ENCODE data around the gene GCLM.
A peak's percentile ranks its signal among the peaks of the same experiment; 100 is the strongest.
"Not testable (repeated sequence)": the region's sequence is repeated elsewhere in the genome, so short reads cannot be mapped to it uniquely, and the experiment has no call there.

Gene GCLM
- 13.7 to 16.2 reads per million in 2 donors for total RNA-seq

GRCh38 chr1:93909146-93910050 lies at the start of gene GCLM:
Gene GCLM, minus strand, starts transcription at chr1:93909430. Its CDS starts 267 bp downstream, at chr1:93909163.
- DNase-seq, result peak; percentile 85 to 91 (median 87)

- no peak for DNase-seq
Measured at GRCh38 chr1:93958726-93959100, 49.5 kb upstream of the GCLM start.

GRCh38 chr1:93958032-93958725 lies 48.9 kb upstream of the GCLM start:
- no peak for DNase-seq

- DNase-seq, result no peak
Measured at GRCh38 chr1:93955765-93956164, 46.5 kb upstream of the GCLM start.

DNA sequence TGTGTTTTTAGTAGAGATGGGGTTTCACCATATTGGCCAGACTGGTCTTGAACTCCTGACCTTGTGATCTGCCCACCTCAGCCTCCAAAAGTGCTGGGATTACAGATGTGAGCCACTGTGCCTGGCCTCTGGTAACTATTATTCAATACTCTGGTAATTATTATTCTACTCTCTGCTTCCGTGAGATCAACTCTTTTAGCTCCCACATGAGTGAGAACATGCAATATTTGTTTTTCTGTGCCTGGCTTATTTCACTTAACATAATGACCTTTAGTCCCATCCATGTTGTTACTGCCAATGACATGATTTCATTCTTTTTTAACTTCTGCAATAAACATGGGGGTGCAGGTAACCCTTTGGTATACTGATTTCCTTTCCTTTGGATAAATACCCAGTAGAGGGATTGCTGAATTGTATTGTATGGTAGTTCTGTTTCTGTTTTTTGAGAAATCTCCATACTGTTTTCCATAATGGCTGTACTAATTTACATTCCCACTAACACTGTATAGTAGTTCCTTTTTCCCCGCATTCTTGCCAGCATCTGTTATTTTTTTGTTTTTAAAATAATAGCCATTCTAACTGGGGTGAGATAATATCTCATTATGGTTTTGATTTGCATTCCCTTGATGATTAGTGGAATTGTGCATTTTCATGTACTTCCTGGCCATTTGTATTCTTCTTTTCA lies 37.9 kb upstream of the GCLM start:
- DNase-seq, result not testable (repeated sequence)

GRCh38 chr1:93938461-93939145 lies 29.4 kb upstream of the GCLM start:
- no peak for DNase-seq

GRCh38 chr1:93937997-93938396 lies 28.8 kb upstream of the GCLM start:
- DNase-seq, result no peak

- DNase-seq, result no peak
Measured at GRCh38 chr1:93925206-93925605, 16.0 kb upstream of the GCLM start.

GRCh38 chr1:93919780-93920179 lies 10.6 kb upstream of the GCLM start:
- no peak for DNase-seq

GRCh38 chr1:93917302-93917701 lies 8.1 kb upstream of the GCLM start:
- no peak for DNase-seq

DNA sequence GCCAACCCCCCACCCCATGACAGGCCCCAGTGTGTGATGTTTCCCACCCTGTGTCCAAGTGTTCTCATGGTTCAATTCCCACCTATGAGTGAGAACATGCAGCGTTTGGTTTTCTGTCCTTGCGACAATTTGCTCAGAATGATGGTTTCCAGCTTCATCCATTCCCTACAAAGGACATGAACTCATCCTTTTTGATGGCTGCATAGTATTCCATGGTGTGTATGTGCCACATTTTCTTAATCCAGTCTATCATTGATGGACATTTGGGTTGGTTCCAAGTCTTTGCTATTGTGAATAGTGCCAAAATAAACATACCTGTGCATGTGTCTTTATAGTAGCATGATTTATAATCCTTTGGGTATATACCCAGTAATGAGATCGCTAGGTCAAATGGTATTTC lies 1.6 kb upstream of the GCLM start:
- DNase-seq, result not testable (repeated sequence)

DNA sequence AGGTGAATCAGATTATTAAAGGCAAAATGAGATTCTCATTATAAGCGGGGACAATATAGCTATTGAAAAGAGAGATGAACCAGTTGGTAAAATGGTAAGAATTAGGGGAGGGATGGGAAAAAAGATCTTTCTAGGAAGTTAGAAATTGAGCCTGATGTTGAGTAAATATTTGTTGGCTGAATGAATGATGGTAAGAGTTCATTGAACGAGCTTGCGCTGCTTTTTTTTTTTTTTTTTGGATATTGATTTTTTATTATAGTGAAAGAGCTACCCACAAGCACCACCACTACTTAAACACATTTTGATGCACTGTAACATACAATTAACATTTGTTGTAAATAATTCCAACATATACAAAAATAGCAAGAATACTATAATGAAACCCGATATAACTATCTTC lies 1.1 kb upstream of the GCLM start:
- no peak for DNase-seq

DNA sequence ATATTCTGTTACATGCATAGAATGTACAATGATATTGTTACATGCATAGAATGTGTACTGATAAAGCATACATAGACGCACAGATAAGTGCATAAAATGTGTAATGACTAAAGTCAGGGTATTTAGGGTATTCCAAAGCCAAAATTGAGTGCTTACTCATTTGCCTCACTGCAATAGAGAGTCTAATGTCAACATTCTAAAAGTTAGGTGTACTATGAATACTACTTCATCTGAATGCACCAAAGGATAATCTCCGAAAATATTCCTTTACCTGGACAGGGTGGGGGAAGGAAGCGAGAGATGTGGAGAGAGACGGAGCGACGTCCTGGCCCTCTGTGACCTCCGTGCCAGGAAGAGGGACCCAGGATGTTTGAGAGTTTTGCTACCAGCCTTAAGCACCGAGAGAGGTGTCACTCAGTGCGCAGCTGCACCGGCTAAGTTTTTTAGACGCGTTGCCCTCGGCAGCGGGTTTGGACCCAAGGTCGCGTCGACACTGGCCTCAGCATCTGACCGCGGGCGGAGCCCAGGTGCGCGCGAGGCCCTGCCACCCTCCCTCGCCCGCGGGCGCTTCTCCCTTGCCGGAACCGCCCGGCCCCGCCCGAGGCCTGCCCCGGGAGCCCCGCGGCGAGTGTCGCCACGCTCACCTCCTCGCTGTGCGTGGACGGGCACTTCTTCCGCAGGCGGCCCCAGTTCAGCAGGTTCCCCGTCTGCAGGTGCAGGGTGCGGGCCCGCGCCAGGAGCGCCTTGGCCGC lies 660 bp downstream of the GCLM start:
- peak; percentile 13 to 75 (median 44) for DNase-seq

GRCh38 chr1:93907718-93908117 lies 1.5 kb downstream of the GCLM start:
- DNase-seq, result no peak

DNA sequence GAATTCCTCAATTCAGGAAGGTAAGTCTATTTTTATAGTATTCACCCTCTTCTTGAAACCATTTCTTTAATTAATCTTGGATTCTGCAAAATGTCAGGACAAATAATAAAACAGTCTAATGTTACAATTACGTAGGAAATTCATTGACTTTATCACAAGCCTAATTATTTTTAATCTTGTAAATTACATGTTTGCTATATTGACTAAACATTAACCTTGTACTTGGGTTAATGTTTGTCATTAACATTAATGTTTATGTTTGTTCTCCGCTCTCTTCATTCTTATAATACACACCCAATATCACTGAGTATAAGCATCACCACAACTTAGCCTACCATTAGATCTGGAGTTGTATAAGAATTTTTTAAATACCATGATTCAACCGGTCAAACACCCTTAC lies 2.8 kb downstream of the GCLM start:
- no peak for DNase-seq

DNA sequence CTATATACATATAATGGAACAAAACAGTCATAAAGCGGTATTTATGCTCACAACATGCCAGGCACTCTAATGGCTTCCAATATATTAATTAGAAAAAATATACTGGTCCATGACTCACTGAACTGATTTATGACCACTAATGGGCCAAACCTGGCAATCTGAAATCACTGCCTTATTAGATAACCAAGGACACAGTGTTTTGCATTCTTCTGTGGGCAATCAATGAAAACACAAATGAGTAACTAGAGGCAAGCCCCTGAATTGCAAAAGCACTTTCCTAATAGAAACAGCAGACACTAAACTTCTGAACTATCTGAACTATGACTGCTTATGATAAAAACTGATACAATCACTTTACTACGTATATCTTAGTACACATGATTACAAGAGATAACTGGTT lies 3.5 kb downstream of the GCLM start:
- peak in 1 of 5 experiments; percentile 43 for DNase-seq

- no peak for DNase-seq
Measured at GRCh38 chr1:93905051-93905450, 4.2 kb downstream of the GCLM start.

GRCh38 chr1:93904228-93904627 lies 5.0 kb downstream of the GCLM start:
- DNase-seq, result peak in 2 of 5 experiments; percentile 18 to 74

DNA sequence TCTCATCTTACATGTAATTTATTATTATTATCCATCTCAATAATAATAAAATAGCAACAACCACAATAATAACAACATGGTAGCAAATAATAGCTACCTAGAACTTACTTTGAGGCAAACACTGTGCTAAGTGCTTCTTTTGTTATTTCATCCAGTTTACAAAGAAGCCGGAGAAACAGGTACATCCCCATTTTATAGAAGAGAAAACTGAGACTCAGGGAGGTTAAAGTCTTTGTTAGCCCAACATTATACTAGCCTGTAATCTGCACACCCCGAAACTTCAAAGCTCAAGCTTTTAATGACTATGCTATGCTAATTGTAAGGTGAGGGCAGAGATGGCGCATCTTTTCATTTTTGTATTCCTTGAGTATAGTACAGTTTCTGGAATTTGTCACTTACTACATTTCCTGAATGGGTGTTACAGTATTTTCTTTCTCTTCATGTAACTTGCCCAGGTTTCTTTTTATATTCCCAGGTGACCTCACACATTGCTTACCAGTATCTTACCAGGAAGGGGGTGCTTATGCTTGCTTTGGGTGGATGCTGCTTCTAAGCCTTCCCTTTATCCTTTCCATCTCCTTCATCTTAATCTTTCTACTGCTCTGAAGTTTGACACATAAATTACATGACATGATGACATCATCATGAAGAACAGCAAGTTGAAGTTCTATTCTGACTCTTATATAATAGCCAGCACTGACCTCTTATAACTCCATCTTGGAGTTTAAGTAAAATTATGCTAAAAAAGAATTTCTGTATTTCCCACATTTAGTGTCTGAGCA lies 8.3 kb downstream of the GCLM start:
- DNase-seq, result no peak

- no peak for DNase-seq
Measured at GRCh38 chr1:93899543-93900207, 9.6 kb downstream of the GCLM start.

DNA sequence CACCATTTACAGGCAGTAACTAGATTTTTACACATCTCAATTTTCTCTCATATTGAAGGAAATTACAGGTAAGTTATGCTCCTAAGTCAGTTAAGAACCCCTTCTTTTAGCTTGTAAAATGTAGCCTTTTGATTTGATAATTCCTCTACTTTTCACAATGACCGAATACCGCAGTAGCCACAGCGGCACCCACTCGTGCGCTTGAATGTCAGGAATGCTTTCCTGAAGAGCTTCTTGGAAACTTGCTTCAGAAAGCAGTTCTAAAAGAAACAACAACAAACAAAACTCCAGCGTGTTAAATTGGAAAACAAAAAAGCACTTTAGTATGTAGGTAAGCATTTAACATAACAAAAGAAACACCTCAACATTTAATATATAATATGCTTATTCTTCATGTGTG lies 20.3 kb downstream of the GCLM start:
- DNase-seq, result no peak
